SK-N-MC (cell line): ENCODE measurements around the gene FAHD2B.
"Not testable (repeated sequence)": the region's sequence is repeated elsewhere in the genome, so short reads cannot be mapped to it uniquely, and the experiment has no call there.

Experiments
- EZH2 ChIP-seq: fragments of 200-600 bp; sonication (generic); IDR thresholded peaks from one replicate; pipeline ENCODE4 v1.6.1; 2017; ENCODE audit warnings: antibody characterized with exemption
- FOXP2 ChIP-seq: optimal IDR thresholded peaks from 2 replicates; pipeline ENCODE3; 2011; ENCODE audit warnings: mild to moderate bottlenecking, moderate library complexity; ENCODE audit not compliant: insufficient read depth; ENCODE audit errors: extremely low read length, control extremely low read depth
- POLR2AphosphoS5 ChIP-seq: IDR thresholded peaks from 2 replicates; pipeline ENCODE4 v1.6.1; 2012; ENCODE audit warnings: mild to moderate bottlenecking, low read depth, low read length, borderline replicate concordance

DNA sequence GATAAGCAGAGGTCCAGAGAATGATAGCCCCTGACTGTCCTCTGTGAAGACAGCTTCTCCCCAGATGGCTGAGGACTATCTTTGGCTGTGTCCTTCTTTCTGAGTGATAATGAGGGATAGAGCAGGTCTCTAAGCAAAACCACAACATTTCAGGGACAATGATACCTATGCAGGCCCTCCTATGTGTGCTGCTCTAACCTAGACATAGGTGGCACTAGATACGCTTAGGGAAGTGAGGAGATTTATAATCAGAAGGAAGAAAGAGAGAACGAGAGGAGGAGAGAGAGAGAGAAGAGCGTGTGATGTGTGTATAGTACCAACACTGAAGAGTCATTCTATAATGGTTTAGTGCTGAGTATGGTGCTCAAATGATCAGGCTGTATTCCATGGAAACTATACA, 38.5 kb downstream of the FAHD2B start:
- not testable (repeated sequence) for TF ChIP-seq POLR2AphosphoS5, EZH2, FOXP2
